IPS-18a (cell line): ENCODE data around the gene TMEM163.
"Not testable (repeated sequence)": the region's sequence is repeated elsewhere in the genome, so short reads cannot be mapped to it uniquely, and the experiment has no call there.

Experiments
- H3K27ac ChIP-seq: one replicate; pipeline ENCODE4 v1.5.1; 2013; ENCODE audit warnings: low read length
- H3K27me3 ChIP-seq: one replicate; pipeline ENCODE4 v1.6.1; 2013; ENCODE audit warnings: mild to moderate bottlenecking, low read length; ENCODE audit not compliant: control insufficient read depth, insufficient read depth
- H3K36me3 ChIP-seq: one replicate; pipeline ENCODE4 v1.6.1; 2013; ENCODE audit warnings: low read depth, low read length; ENCODE audit not compliant: control insufficient read depth
- H3K4me1 ChIP-seq: one replicate; pipeline ENCODE4 v1.6.1; 2013; ENCODE audit warnings: low read depth, low read length; ENCODE audit not compliant: control insufficient read depth
- H3K4me3 ChIP-seq: one replicate; pipeline ENCODE4 v1.5.1; 2013; ENCODE audit warnings: low read length
- H3K9ac ChIP-seq: one replicate; pipeline ENCODE4 v1.6.1; 2013; ENCODE audit warnings: mild to moderate bottlenecking, low read length, moderate library complexity
- H3K9me3 ChIP-seq: one replicate; pipeline ENCODE4 v1.6.1; 2013; ENCODE audit warnings: low read depth, low read length; ENCODE audit not compliant: control insufficient read depth

TMEM163 gene

GRCh38 chr2:134599236-134599635 is 119.6 kb downstream of the TMEM163 start:
- Histone ChIP-seq H3K9ac (no peak overlapping the region), H3K9me3 (no peaks in the 10 kb centered on the region)

DNA sequence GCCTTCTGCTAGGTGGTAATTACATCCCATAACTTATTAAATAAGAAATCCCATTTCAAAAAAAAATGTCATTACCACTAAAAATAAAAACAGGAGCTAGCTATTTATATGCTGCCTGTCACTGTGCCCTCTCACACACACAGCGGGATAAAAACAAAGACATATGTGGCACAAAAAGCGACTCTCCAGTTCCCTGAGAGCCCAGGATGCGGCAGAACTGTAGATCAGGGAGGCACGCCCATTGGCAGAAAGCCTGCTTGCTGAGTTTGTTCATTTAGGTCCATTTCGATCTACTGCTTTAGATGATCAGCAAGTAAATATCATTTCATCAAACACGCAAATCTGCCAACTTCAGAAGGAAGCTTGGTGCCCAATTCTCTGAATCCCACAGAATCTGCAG is 124.4 kb downstream of the TMEM163 start:
- Histone ChIP-seq H3K27me3 (no peaks in the 10 kb centered on the region), H3K9me3 (peaks cover 11% of the 10 kb centered on the region), H3K4me3 (no peak overlapping the region), H3K27ac (no peak overlapping the region), H3K9ac (no peak overlapping the region), H3K4me1 (peaks cover 14% of the 10 kb centered on the region), H3K36me3 (no peaks in the 10 kb centered on the region)

More at GRCh38 chr2:134599236-134599635, 119.6 kb downstream of the TMEM163 start:
- no peaks in the 10 kb centered on the region for H3K27me3 ChIP-seq
- H3K4me3 ChIP-seq, result no peak overlapping the region
- H3K4me1 ChIP-seq, result peaks cover 3% of the 10 kb centered on the region
- no peaks in the 10 kb centered on the region for H3K36me3 ChIP-seq
- H3K27ac ChIP-seq, result no peak overlapping the region

- Histone ChIP-seq H3K36me3 (no peaks in the 10 kb centered on the region), H3K9ac (no peak overlapping the region), H3K4me1 (peaks cover 14% of the 10 kb centered on the region), H3K4me3 (no peak overlapping the region), H3K9me3 (peaks cover 11% of the 10 kb centered on the region), H3K27ac (no peak overlapping the region), H3K27me3 (no peaks in the 10 kb centered on the region)
Observed at GRCh38 chr2:134593519-134593918, 125.3 kb downstream of the TMEM163 start.

DNA sequence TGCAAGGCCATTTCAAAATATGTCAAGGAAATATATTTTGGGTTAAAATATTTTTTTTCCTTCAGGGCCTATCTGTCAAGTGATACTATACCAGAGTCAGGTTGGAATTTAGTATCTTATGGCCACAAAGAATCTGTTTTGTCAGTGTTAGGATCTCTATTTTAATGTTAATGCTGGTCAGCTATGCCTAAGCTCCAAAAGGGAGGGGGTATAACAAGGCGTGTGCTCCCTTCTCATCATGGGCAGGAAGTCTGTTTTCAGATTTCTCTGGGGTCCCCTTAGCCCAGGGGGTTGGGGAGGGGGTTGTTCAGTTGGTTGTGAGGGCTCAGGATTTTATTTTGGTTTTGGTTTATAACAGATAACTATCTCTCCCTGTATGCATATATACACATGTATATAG is 126.4 kb downstream of the TMEM163 start:
- H3K36me3 ChIP-seq, result no peaks in the 10 kb centered on the region
- H3K9ac ChIP-seq, result no peak overlapping the region
- peak overlapping the region; percentile 33 for H3K4me3 ChIP-seq
- no peaks in the 10 kb centered on the region for H3K27me3 ChIP-seq
- peaks cover 11% of the 10 kb centered on the region for H3K9me3 ChIP-seq
- peaks cover 14% of the 10 kb centered on the region for H3K4me1 ChIP-seq
- H3K27ac ChIP-seq, result no peak overlapping the region

DNA sequence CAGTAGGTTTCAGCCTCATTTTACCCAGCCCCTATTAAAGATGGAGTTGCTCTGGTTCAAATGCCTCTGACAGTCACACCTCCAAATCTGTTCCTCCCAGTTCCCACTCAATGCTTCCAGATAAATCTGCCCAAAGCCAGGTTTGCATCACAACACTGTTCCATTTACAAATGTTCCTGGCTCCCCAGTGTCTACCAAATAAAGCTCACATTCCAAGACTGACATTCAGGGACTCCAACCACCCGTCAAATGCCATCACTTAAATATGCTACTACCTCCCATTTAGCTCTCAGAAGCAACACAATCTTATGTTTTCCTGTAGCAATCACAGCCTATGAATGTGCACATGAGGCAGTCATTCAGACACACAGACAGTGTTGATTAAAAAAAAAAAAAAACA is 127.3 kb downstream of the TMEM163 start:
- Histone ChIP-seq H3K36me3 (no peaks in the 10 kb centered on the region), H3K4me3 (no peak overlapping the region), H3K27me3 (no peaks in the 10 kb centered on the region), H3K27ac (no peak overlapping the region), H3K9me3 (peaks cover 11% of the 10 kb centered on the region), H3K9ac (no peak overlapping the region), H3K4me1 (peaks cover 14% of the 10 kb centered on the region)

- Histone ChIP-seq H3K4me1 (peaks cover 14% of the 10 kb centered on the region), H3K9ac (no peak overlapping the region), H3K27ac (no peak overlapping the region), H3K27me3 (no peaks in the 10 kb centered on the region), H3K36me3 (no peaks in the 10 kb centered on the region), H3K4me3 (no peak overlapping the region), H3K9me3 (peaks cover 11% of the 10 kb centered on the region)
Observed at GRCh38 chr2:134590679-134591078, 128.1 kb downstream of the TMEM163 start.

GRCh38 chr2:134589171-134590083 is 129.4 kb downstream of the TMEM163 start:
- not testable (repeated sequence) for H3K27me3 ChIP-seq, H3K36me3 ChIP-seq, H3K4me3 ChIP-seq, H3K9ac ChIP-seq, H3K27ac ChIP-seq
- H3K9me3 ChIP-seq, result peaks cover 11% of the 10 kb centered on the region
- H3K4me1 ChIP-seq, result peaks cover 14% of the 10 kb centered on the region

DNA sequence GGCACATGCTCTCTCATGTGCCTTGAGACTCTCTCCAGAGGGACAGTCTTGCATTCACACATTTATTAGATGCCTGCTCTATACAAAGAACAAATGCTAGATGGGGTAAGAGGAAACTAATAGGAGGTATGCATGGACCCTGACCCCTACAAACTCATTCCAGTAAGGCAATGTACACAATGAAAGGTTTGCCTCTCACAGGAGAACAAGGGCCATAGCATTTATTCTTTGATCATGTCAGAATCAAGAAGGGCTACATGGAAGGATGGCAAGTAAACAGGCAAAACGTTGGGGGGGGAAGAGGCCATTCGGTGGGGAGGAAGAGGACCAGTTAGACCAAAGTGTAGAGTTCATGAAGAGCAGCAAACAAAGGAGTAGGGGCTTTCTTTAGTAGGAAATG is 130.2 kb downstream of the TMEM163 start:
- Histone ChIP-seq H3K9me3 (peaks cover 11% of the 10 kb centered on the region), H3K9ac (no peak overlapping the region), H3K27me3 (no peaks in the 10 kb centered on the region), H3K4me3 (no peak overlapping the region), H3K4me1 (peaks cover 14% of the 10 kb centered on the region), H3K27ac (no peak overlapping the region), H3K36me3 (no peaks in the 10 kb centered on the region)

DNA sequence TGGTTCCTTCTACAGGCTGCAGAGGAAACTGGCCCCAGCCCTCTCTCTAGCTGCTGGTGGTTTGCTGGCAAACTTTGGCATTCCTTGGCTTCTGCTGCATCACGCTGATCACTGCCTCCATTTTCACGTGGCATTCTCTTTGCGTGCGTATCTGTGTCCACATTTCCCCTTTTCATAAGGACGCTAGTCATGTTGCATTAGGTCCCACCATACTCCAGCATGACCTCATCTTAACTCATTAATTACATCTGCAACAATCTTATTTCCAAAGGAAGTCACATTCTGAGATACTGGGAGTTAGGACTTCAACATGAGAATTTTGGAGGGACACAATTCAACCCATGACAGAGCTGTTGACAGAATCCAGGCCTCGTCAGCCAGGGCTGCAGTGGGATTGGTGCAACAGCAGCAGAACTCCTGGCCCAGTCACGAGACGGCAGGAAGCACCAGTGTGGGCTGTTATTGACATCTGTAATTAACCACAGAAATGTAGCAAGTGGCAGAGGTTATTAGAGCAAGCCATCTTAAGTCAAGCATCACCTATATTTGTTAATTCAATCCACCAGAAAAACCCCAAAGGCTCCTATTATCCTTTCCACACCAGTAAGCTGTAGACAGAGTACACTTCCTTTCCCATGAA is 132.4 kb downstream of the TMEM163 start:
- Histone ChIP-seq H3K36me3 (no peaks in the 10 kb centered on the region), H3K9me3 (peaks cover 11% of the 10 kb centered on the region), H3K4me3 (no peak overlapping the region), H3K4me1 (no peaks in the 10 kb centered on the region), H3K27me3 (no peaks in the 10 kb centered on the region), H3K27ac (no peak overlapping the region), H3K9ac (no peak overlapping the region)

DNA sequence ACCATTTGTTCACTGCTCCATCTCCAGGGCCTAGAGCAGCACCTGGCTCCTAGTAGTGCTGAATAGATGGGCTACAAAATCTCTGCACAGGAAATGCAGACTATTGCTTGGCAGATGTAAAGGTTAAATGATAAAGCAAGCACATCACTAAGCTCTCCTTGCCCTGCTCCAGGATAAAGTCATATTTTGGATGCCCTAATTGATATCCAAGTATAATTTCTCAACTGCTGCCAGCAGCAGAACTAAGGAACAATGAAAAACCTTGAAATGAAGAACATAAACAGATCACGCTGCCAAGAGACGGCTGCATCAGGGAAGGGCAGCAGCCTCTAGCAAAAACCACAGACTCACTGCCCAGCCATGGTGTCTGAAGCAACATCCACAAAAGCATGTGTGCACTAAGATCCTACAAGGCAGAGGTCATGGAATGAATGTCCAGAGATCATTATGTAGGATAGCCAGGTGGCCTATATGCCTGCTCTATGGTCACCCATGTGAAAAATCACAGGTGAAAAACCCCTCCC is 134.7 kb downstream of the TMEM163 start:
- no peaks in the 10 kb centered on the region for H3K9me3 ChIP-seq
- H3K36me3 ChIP-seq, result no peaks in the 10 kb centered on the region
- no peak overlapping the region for H3K9ac ChIP-seq
- H3K27me3 ChIP-seq, result no peaks in the 10 kb centered on the region
- H3K4me3 ChIP-seq, result no peak overlapping the region
- no peaks in the 10 kb centered on the region for H3K4me1 ChIP-seq
- H3K27ac ChIP-seq, result no peak overlapping the region

DNA sequence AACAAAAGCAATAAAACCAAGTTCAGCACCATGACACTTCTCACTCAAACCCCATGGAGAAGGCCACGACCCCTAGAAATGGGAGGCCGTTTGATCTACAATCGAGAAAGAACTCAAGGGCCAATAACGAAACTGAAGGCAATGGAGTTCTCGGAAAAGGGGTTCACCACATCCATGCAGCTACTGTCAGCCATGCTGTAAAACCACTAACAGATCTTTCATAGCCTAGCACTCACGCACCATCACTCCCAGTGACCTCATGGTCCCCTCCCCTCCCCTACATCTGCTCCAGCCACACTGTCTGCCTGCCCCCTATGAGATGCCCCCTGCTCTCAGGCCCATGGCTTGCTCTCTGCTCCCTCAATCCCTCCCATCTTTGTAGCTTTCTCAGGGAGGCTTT is 135.3 kb downstream of the TMEM163 start:
- no peak overlapping the region for H3K4me3 ChIP-seq
- no peaks in the 10 kb centered on the region for H3K36me3 ChIP-seq
- no peak overlapping the region for H3K27ac ChIP-seq
- no peaks in the 10 kb centered on the region for H3K27me3 ChIP-seq
- H3K4me1 ChIP-seq, result no peaks in the 10 kb centered on the region
- no peaks in the 10 kb centered on the region for H3K9me3 ChIP-seq
- no peak overlapping the region for H3K9ac ChIP-seq
